H9 (cell line): ENCODE results near the gene ZNF764. TPM values are rescaled to one million over a fixed set of nuclear protein-coding genes. Genes with fewer than 3 reads are reported as not detected.
A peak's percentile ranks its signal among the peaks of the same experiment; 100 is the strongest.

Experiments used
- DNase-seq: peaks from one replicate; pipeline ENCODE4 v3.0.0-alpha.2; 2017
- H2AFZ ChIP-seq: one replicate; pipeline ENCODE4 v1.6.1; 2013; ENCODE audit warnings: mild to moderate bottlenecking, low read length, control low read depth, moderate library complexity
- H2AK5ac ChIP-seq: 2 replicates; pipeline ENCODE4 v1.6.1; 2013; ENCODE audit warnings: low read length, control low read depth, mixed read lengths; ENCODE audit not compliant: insufficient read length
- H2BK120ac ChIP-seq: one replicate; pipeline ENCODE4 v1.6.1; 2013; ENCODE audit warnings: low read depth, mild to moderate bottlenecking, low read length, control low read depth, inconsistent platforms; ENCODE audit not compliant: poor library complexity, severe bottlenecking
- H2BK12ac ChIP-seq: 2 replicates; pipeline ENCODE4 v1.6.1; 2013; ENCODE audit warnings: low read length, control low read depth, mixed read lengths, low read depth; ENCODE audit not compliant: insufficient read length
- H2BK15ac ChIP-seq: 2 replicates; pipeline ENCODE4 v1.6.1; 2013; ENCODE audit warnings: low read depth, low read length, control low read depth
- H2BK20ac ChIP-seq: one replicate; pipeline ENCODE4 v1.6.1; 2013; ENCODE audit warnings: low read depth, mild to moderate bottlenecking, low read length, control low read depth, inconsistent platforms; ENCODE audit not compliant: poor library complexity, severe bottlenecking
- H2BK5ac ChIP-seq: 2 replicates; pipeline ENCODE4 v1.6.1; 2013; ENCODE audit warnings: low read length, control low read depth, mixed read lengths; ENCODE audit not compliant: insufficient read length
- H3K14ac ChIP-seq: 2 replicates; pipeline ENCODE4 v1.6.1; 2013; ENCODE audit warnings: low read length, control low read depth; ENCODE audit not compliant: insufficient read depth
- H3K18ac ChIP-seq: 2 replicates; pipeline ENCODE4 v1.6.1; 2013; ENCODE audit warnings: low read depth, mild to moderate bottlenecking, mixed read lengths, low read length, control low read depth; ENCODE audit not compliant: insufficient read length
- H3K23ac ChIP-seq: 2 replicates; pipeline ENCODE4 v1.6.1; 2013; ENCODE audit warnings: low read length, control low read depth, mixed read lengths, low read depth; ENCODE audit not compliant: insufficient read length
- H3K23me2 ChIP-seq: 2 replicates; pipeline ENCODE4 v1.6.1; 2013; ENCODE audit warnings: low read depth, mild to moderate bottlenecking, mixed read lengths, low read length, control low read depth; ENCODE audit not compliant: insufficient read length, poor library complexity, severe bottlenecking
- H3K27ac ChIP-seq: 2 replicates; pipeline ENCODE4 v1.5.1; 2013; ENCODE audit warnings: low read length, control low read depth, mixed read lengths, low read depth; ENCODE audit not compliant: insufficient read length
- H3K27me3 ChIP-seq: 2 replicates; pipeline ENCODE4 v1.6.1; 2013; ENCODE audit warnings: low read length, control low read depth, inconsistent platforms; ENCODE audit not compliant: insufficient read depth
- H3K4ac ChIP-seq: 2 replicates; pipeline ENCODE4 v1.6.1; 2013; ENCODE audit warnings: low read depth, mild to moderate bottlenecking, control low read depth, inconsistent platforms, low read length, moderate library complexity
- H3K4me1 ChIP-seq: 2 replicates; pipeline ENCODE4 v1.6.1; 2013; ENCODE audit warnings: low read length, control low read depth, inconsistent platforms; ENCODE audit not compliant: insufficient read depth
- H3K4me2 ChIP-seq: 2 replicates; pipeline ENCODE4 v1.6.1; 2013; ENCODE audit warnings: low read length, control low read depth, mixed read lengths; ENCODE audit not compliant: insufficient read length, insufficient read depth
- H3K56ac ChIP-seq: 2 replicates; pipeline ENCODE4 v1.6.1; 2013; ENCODE audit warnings: low read depth, mild to moderate bottlenecking, mixed read lengths, low read length, control low read depth; ENCODE audit not compliant: insufficient read length
- H3K79me1 ChIP-seq: 2 replicates; pipeline ENCODE4 v1.6.1; 2013; ENCODE audit warnings: low read depth, mild to moderate bottlenecking, moderate library complexity, low read length, control low read depth, inconsistent platforms; ENCODE audit not compliant: insufficient read depth, poor library complexity, severe bottlenecking
- H3K79me2 ChIP-seq: 2 replicates; pipeline ENCODE4 v1.6.1; 2013; ENCODE audit warnings: low read length, control low read depth, inconsistent platforms; ENCODE audit not compliant: insufficient read depth
- H3K9ac ChIP-seq: 2 replicates; pipeline ENCODE4 v1.6.1; 2013; ENCODE audit warnings: low read length, control low read depth, mixed read lengths; ENCODE audit not compliant: insufficient read length; ENCODE audit errors: extremely low read depth
- H3K9me3 ChIP-seq: one replicate; pipeline ENCODE4 v1.6.1; 2013; ENCODE audit warnings: low read depth, low read length, inconsistent platforms; ENCODE audit not compliant: control insufficient read depth
- H3T11ph ChIP-seq: one replicate; pipeline ENCODE4 v1.6.1; 2013; ENCODE audit warnings: mild to moderate bottlenecking, low read length, control low read depth, inconsistent platforms
- H4K20me1 ChIP-seq: one replicate; pipeline ENCODE4 v1.6.1; 2013; ENCODE audit not compliant: control insufficient read depth, insufficient read length, insufficient read depth
- H4K5ac ChIP-seq: 2 replicates; pipeline ENCODE4 v1.6.1; 2013; ENCODE audit warnings: low read depth, mild to moderate bottlenecking, mixed read lengths, low read length, control low read depth; ENCODE audit not compliant: insufficient read length
- H4K8ac ChIP-seq: replicated peaks from 2 replicates; pipeline ENCODE4 v1.6.1; 2013; ENCODE audit warnings: low read length, control low read depth, mixed read lengths, low read depth; ENCODE audit not compliant: insufficient read length
- H4K91ac ChIP-seq: 2 replicates; pipeline ENCODE4 v1.6.1; 2013; ENCODE audit warnings: low read depth, mild to moderate bottlenecking, moderate library complexity, mixed read lengths, low read length, control low read depth; ENCODE audit not compliant: insufficient read length
- H3K27ac Mint-ChIP-seq, 3 experiments: 2 replicates in 2 of 3; 3 replicates in 1 of 3; pipeline ENCODE4 v1.8.0; 2020 to 2021; ENCODE audit warnings: mixed read lengths in 3 of 3, mild to moderate bottlenecking in 1 of 3, moderate library complexity in 1 of 3
- H3K27me3 Mint-ChIP-seq: 2 replicates; pipeline ENCODE4 v1.8.0; 2021; ENCODE audit warnings: low read depth, mild to moderate bottlenecking, moderate library complexity, mixed read lengths
- H3K36me3 Mint-ChIP-seq, 3 experiments: 2 replicates in 2 of 3; 3 replicates in 1 of 3; pipeline ENCODE4 v1.8.0; 2020 to 2021; ENCODE audit warnings: low read depth in 3 of 3, mixed read lengths in 3 of 3; ENCODE audit not compliant: insufficient read depth in 1 of 3
- H3K4me1 Mint-ChIP-seq, 2 experiments: 2 replicates each; pipeline ENCODE4 v1.8.0; 2020; ENCODE audit warnings: mixed read lengths in 2 of 2
- H3K4me3 Mint-ChIP-seq, 2 experiments: 2 replicates in 1 of 2; 3 replicates in 1 of 2; pipeline ENCODE4 v1.8.0; 2020 to 2021; ENCODE audit warnings: mild to moderate bottlenecking in 2 of 2, mixed read lengths in 2 of 2, moderate library complexity in 1 of 2
- H3K9me3 Mint-ChIP-seq, 2 experiments: 2 replicates in 1 of 2; 3 replicates in 1 of 2; pipeline ENCODE4 v1.8.0; 2020; ENCODE audit warnings: mild to moderate bottlenecking in 2 of 2, mixed read lengths in 2 of 2, moderate library complexity in 1 of 2
- CTCF ChIP-seq: fragments of 200-600 bp; sonication (generic); conservative IDR thresholded peaks from 3 replicates; pipeline ENCODE4 v1.8.0; 2021; ENCODE audit warnings: antibody characterized with exemption, mild to moderate bottlenecking
- WGBS: extraction: QIAGEN DNeasy Blood & Tissue Kit; methylation state at CpG from one replicate; pipeline ENCODE4 v1.1.7; 2013; ENCODE audit warnings: missing lambda C conversion rate, low lambda C conversion rate, mixed read lengths; ENCODE audit not compliant: insufficient read length; ENCODE audit errors: extremely low coverage; 5-methylcytosine and 5-hydroxymethylcytosine counted together
- total RNA-seq: library from RNA; stranded (reverse); gene quantifications from 2 replicates; pipeline ENCODE4 v1.2.1, GENCODE V29; 2021

ZNF764 gene
- total RNA-seq, 1 experiment from 2014 or later = 11.4 TPM

GRCh38 chr16:30569281-30569680 is 11.1 kb upstream of the ZNF764 start:
- H3K4ac ChIP-seq = no peak overlapping the region
- no peak overlapping the region for H3K27ac Mint-ChIP-seq
- H4K91ac ChIP-seq = no peak overlapping the region
- H3K4me1 ChIP-seq = no peaks in the 10 kb centered on the region; the same call in 1 of the 2 replicates
- H2BK15ac ChIP-seq = no peak overlapping the region
- H3K9me3 ChIP-seq = no peaks in the 10 kb centered on the region
- H3K36me3 Mint-ChIP-seq = no peaks in the 10 kb centered on the region
- H4K8ac ChIP-seq = no peak overlapping the region
- no peaks in the 10 kb centered on the region for H4K20me1 ChIP-seq
- H3K27me3 Mint-ChIP-seq = peaks cover 12% of the 10 kb centered on the region
- H3K27ac ChIP-seq = no peak overlapping the region
- no peak for DNase-seq
- no peak overlapping the region for H3K18ac ChIP-seq
- no peak overlapping the region for H3K9ac ChIP-seq
- no peak overlapping the region for H3K56ac ChIP-seq
- WGBS = no CpG with 5 or more reads among the region's 3 CpGs
- H2BK12ac ChIP-seq = no peak overlapping the region
- H2AK5ac ChIP-seq = no peak overlapping the region
- H2BK20ac ChIP-seq = no peak overlapping the region
- peaks cover 13 to 22% of the 10 kb centered on the region in 2 experiments for H3K4me1 Mint-ChIP-seq
- no peak overlapping the region for H3K4me2 ChIP-seq
- H3K23me2 ChIP-seq = peaks cover 16% of the 10 kb centered on the region
- peak overlapping the region in 1 of 2 experiments; percentile 40; a peak in 1 of 5 replicates for H3K4me3 Mint-ChIP-seq
- H2BK5ac ChIP-seq = no peak overlapping the region
- H3K27me3 ChIP-seq = no peaks in the 10 kb centered on the region
- H4K5ac ChIP-seq = no peak overlapping the region
- H3K79me1 ChIP-seq = no peaks in the 10 kb centered on the region
- H2AFZ ChIP-seq = no peak overlapping the region
- H3T11ph ChIP-seq = no peak overlapping the region
- TF ChIP-seq CTCF = no peak
- H3K79me2 ChIP-seq = no peaks in the 10 kb centered on the region
- H3K23ac ChIP-seq = no peak overlapping the region
- no peak overlapping the region for H3K14ac ChIP-seq
- H3K9me3 Mint-ChIP-seq = no peaks in the 10 kb centered on the region
- H2BK120ac ChIP-seq = no peak overlapping the region
